HG03135 (cell line): ENCODE results near the gene PSMB7.
A peak's percentile ranks its signal among the peaks of the same experiment; 100 is the strongest.
"Not testable (repeated sequence)": the region's sequence is repeated elsewhere in the genome, so short reads cannot be mapped to it uniquely, and the experiment has no call there.

ENCODE experiments used
- ATAC-seq: cut with Tn5 transposase; IDR thresholded peaks from one replicate; pipeline ENCODE4 v1.9.1; 2021; ENCODE audit warnings: mild to moderate bottlenecking, moderate library complexity; ENCODE audit not compliant: unreplicated experiment

PSMB7 gene

GRCh38 chr9:124443625-124444024, 28.4 kb upstream of the PSMB7 start:
- no peak for ATAC-seq

GRCh38 chr9:124442826-124443225, 27.6 kb upstream of the PSMB7 start:
- no peak for ATAC-seq

GRCh38 chr9:124442379-124442778, 27.1 kb upstream of the PSMB7 start:
- no peak for ATAC-seq

GRCh38 chr9:124441291-124441690, 26.0 kb upstream of the PSMB7 start:
- ATAC-seq, result no peak

GRCh38 chr9:124440786-124441185, 25.5 kb upstream of the PSMB7 start:
- no peak for ATAC-seq

- no peak for ATAC-seq
Observed at GRCh38 chr9:124439686-124440243, 24.5 kb upstream of the PSMB7 start.

- no peak for ATAC-seq
Observed at GRCh38 chr9:124439086-124439485, 23.8 kb upstream of the PSMB7 start.

GRCh38 chr9:124438091-124438490, 22.8 kb upstream of the PSMB7 start:
- ATAC-seq, result no peak

GRCh38 chr9:124437086-124437485, 21.8 kb upstream of the PSMB7 start:
- no peak for ATAC-seq

GRCh38 chr9:124436320-124436719, 21.1 kb upstream of the PSMB7 start:
- no peak for ATAC-seq

- no peak for ATAC-seq
Observed at GRCh38 chr9:124429530-124429867, 14.3 kb upstream of the PSMB7 start.

GRCh38 chr9:124428751-124429529, 13.7 kb upstream of the PSMB7 start:
- no peak for ATAC-seq

GRCh38 chr9:124427281-124427680, 12.0 kb upstream of the PSMB7 start:
- ATAC-seq, result no peak

- ATAC-seq, result no peak
Observed at GRCh38 chr9:124426361-124426760, 11.1 kb upstream of the PSMB7 start.

- ATAC-seq, result not testable (repeated sequence)
Observed at GRCh38 chr9:124425733-124426132, 10.5 kb upstream of the PSMB7 start.

- ATAC-seq, result no peak
Observed at GRCh38 chr9:124423591-124423990, 8.3 kb upstream of the PSMB7 start.

- no peak for ATAC-seq
Observed at GRCh38 chr9:124423155-124423554, 7.9 kb upstream of the PSMB7 start.

GRCh38 chr9:124420991-124421543, 5.8 kb upstream of the PSMB7 start:
- no peak for ATAC-seq

- ATAC-seq, result no peak
Observed at GRCh38 chr9:124419832-124420489, 4.7 kb upstream of the PSMB7 start.

- ATAC-seq, result peak; percentile 3
Observed at GRCh38 chr9:124415852-124416484, 726 bp upstream of the PSMB7 start.

- ATAC-seq, result no peak
Observed at GRCh38 chr9:124414612-124415011, 630 bp downstream of the PSMB7 start.

GRCh38 chr9:124412228-124412575, 3.0 kb downstream of the PSMB7 start:
- ATAC-seq, result no peak
